ENCODE measurements around the gene LIMA1.
"Not testable (repeated sequence)": the region's sequence is repeated elsewhere in the genome, so short reads cannot be mapped to it uniquely, and the experiment has no call there.

Gene LIMA1

GRCh38 chr12:50275556-50275955 lies 7.8 kb downstream of the LIMA1 start:
- Mint-ChIP-seq H3K27me3 (ENCODE audit: low read depth) (no peaks in the 10 kb centered on the region), H3K27ac (peak overlapping the region in 2 of 3 experiments; percentile 19 to 58), H3K4me3 (no peak overlapping the region), H3K9me3 (no peaks in the 10 kb centered on the region), H3K36me3 (ENCODE audit: low read depth) (no peaks in the 10 kb centered on the region), H3K4me1 (peaks cover 20% of the 10 kb centered on the region)
- no peak for TF ChIP-seq CTCF (IDR thresholded peaks at IDR 0.05; ENCODE audit: unreplicated experiment in 3 of 3)

- H3K36me3 Mint-ChIP-seq (ENCODE audit: low read depth); H3K27ac Mint-ChIP-seq; H3K27me3 Mint-ChIP-seq (ENCODE audit: low read depth); H3K9me3 Mint-ChIP-seq; H3K4me3 Mint-ChIP-seq: not testable (repeated sequence)
- H3K4me1 Mint-ChIP-seq, result peaks cover 20% of the 10 kb centered on the region
Measured at GRCh38 chr12:50275127-50275526, 8.2 kb downstream of the LIMA1 start.

- Mint-ChIP-seq H3K27ac (peak overlapping the region; percentile 92 to 94 (median 92)), H3K9me3 (no peaks in the 10 kb centered on the region), H3K27me3 (ENCODE audit: low read depth) (no peaks in the 10 kb centered on the region), H3K4me1 (peaks cover 16% of the 10 kb centered on the region), H3K4me3 (peak overlapping the region in 1 of 3 experiments; percentile 11), H3K36me3 (ENCODE audit: low read depth) (no peaks in the 10 kb centered on the region)
- TF ChIP-seq CTCF (IDR thresholded peaks at IDR 0.05; ENCODE audit: unreplicated experiment in 3 of 3), result no peak
Measured at GRCh38 chr12:50271724-50272247, 11.5 kb downstream of the LIMA1 start.

GRCh38 chr12:50268482-50268881 lies 14.8 kb downstream of the LIMA1 start:
- peaks cover 4% of the 10 kb centered on the region for H3K36me3 Mint-ChIP-seq (ENCODE audit: low read depth)
- H3K9me3 Mint-ChIP-seq, result peaks cover 3% of the 10 kb centered on the region
- H3K27ac Mint-ChIP-seq, result no peak overlapping the region
- H3K4me1 Mint-ChIP-seq, result peaks cover 16% of the 10 kb centered on the region
- no peak for TF ChIP-seq CTCF (IDR thresholded peaks at IDR 0.05; ENCODE audit: unreplicated experiment in 3 of 3)
- no peaks in the 10 kb centered on the region for H3K27me3 Mint-ChIP-seq (ENCODE audit: low read depth)
- H3K4me3 Mint-ChIP-seq, result no peak overlapping the region

GRCh38 chr12:50265770-50266524 lies 17.4 kb downstream of the LIMA1 start:
- TF ChIP-seq CTCF (IDR thresholded peaks at IDR 0.05; ENCODE audit: unreplicated experiment in 3 of 3), result no peak
- peaks cover 5% of the 10 kb centered on the region for H3K4me1 Mint-ChIP-seq
- H3K36me3 Mint-ChIP-seq (ENCODE audit: low read depth), result peaks cover 4% of the 10 kb centered on the region
- H3K4me3 Mint-ChIP-seq, result no peak overlapping the region
- H3K27ac Mint-ChIP-seq, result no peak overlapping the region
- no peaks in the 10 kb centered on the region for H3K27me3 Mint-ChIP-seq (ENCODE audit: low read depth)
- peaks cover 3% of the 10 kb centered on the region for H3K9me3 Mint-ChIP-seq

GRCh38 chr12:50263832-50264231 lies 19.5 kb downstream of the LIMA1 start:
- peaks cover 15% of the 10 kb centered on the region for H3K4me1 Mint-ChIP-seq
- H3K27ac Mint-ChIP-seq, result no peak overlapping the region
- H3K9me3 Mint-ChIP-seq, result peaks cover 3% of the 10 kb centered on the region
- no peaks in the 10 kb centered on the region for H3K27me3 Mint-ChIP-seq (ENCODE audit: low read depth)
- TF ChIP-seq CTCF (IDR thresholded peaks at IDR 0.05; ENCODE audit: unreplicated experiment in 3 of 3), result no peak
- peaks cover 4% of the 10 kb centered on the region for H3K36me3 Mint-ChIP-seq (ENCODE audit: low read depth)
- H3K4me3 Mint-ChIP-seq, result no peak overlapping the region
